ENCODE data around the gene CORIN.
"Not testable (repeated sequence)": the region's sequence is repeated elsewhere in the genome, so short reads cannot be mapped to it uniquely, and the experiment has no call there.

The CORIN gene

DNA sequence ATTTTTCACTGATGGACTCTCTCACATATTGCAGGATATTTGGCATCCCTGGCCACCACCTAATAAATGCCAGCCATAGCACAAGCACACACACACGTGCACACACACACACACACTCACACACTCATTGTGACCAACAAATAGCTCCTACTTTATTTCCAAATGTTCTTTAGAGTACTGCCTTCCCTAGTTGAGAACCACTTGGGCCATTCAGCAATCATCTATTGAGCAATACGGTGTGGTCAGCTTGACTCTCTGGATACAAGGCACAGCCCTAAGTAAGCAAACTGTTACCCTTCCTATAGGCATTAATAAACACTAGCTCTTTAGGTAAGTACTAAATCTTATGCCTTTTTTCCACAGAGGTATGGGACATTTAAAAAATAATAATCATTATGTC is 21.1 kb downstream of the CORIN start:
- Mint-ChIP-seq H3K9me3 (no peaks in the 10 kb centered on the region), H3K4me3 (no peak overlapping the region), H3K27ac (no peak overlapping the region), H3K27me3 (ENCODE audit: low read depth) (peaks cover 12% of the 10 kb centered on the region), H3K36me3 (ENCODE audit: low read depth) (no peaks in the 10 kb centered on the region), H3K4me1 (ENCODE audit: low read depth) (peaks cover 5% of the 10 kb centered on the region)

DNA sequence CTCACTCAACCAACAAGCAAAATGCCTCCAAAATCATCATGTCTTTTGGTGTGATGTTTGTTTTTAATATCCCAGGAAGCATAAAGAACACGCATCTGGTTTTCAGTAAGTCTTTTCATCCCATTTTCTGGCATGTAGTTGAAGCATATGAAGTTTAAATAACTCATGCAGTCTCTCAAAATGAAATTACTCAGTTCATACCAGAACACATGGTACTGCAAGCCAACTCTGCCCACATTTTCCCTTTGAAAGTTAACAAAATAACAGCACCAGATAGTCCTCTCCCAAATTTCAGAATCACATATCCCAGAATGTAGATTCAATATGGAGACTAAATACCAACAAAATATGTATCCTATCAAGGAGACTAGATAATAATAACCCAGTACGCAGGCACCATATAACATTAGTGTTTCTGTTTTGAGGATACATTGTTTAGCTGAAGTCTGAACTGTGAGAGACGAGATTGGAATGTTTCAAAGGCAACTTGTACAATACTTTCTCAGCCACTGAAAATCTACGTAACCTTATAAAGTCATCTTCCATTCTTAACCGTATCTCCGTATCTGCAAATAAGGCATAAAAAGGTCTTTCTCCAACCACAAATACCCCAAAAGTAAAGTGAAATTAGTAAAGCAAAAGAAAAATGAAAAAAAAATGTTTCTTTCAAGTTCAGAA is 23.1 kb downstream of the CORIN start:
- Mint-ChIP-seq H3K27ac (no peak overlapping the region), H3K27me3 (ENCODE audit: low read depth) (peaks cover 16% of the 10 kb centered on the region), H3K4me1 (ENCODE audit: low read depth) (peaks cover 5% of the 10 kb centered on the region), H3K9me3 (no peaks in the 10 kb centered on the region), H3K4me3 (no peak overlapping the region), H3K36me3 (ENCODE audit: low read depth) (no peaks in the 10 kb centered on the region)

DNA sequence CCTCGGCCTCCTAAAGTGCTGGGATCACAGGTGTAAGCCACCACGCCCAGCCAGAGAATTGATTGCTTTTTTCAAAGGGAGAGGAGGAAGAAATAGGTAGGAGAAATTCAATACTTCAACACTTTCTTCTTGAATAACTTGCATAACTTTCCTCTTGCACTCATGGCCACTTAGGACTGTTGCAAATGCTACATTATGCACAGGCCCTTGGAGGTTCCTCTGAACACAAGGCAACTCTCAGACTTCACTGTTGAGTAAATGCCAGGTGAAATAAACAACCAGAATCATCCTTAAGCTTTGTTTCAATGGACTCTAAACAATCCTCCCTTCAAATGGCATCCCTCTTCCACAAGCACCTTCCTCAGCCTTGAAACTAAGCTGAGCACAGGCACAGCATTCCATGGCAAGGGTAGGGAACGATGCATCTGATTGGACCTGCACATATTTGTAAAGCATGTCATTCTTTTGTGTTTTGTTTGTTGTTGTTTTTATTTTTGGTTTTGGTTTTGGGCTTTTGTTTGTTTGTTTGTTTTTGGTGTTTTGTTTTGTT is 28.1 kb downstream of the CORIN start:
- H3K27me3 Mint-ChIP-seq (ENCODE audit: low read depth): peaks cover 11% of the 10 kb centered on the region
- no peaks in the 10 kb centered on the region for H3K9me3 Mint-ChIP-seq
- no peak overlapping the region for H3K27ac Mint-ChIP-seq
- H3K36me3 Mint-ChIP-seq (ENCODE audit: low read depth): no peaks in the 10 kb centered on the region
- H3K4me3 Mint-ChIP-seq: no peak overlapping the region
- H3K4me1 Mint-ChIP-seq (ENCODE audit: low read depth): no peaks in the 10 kb centered on the region

DNA sequence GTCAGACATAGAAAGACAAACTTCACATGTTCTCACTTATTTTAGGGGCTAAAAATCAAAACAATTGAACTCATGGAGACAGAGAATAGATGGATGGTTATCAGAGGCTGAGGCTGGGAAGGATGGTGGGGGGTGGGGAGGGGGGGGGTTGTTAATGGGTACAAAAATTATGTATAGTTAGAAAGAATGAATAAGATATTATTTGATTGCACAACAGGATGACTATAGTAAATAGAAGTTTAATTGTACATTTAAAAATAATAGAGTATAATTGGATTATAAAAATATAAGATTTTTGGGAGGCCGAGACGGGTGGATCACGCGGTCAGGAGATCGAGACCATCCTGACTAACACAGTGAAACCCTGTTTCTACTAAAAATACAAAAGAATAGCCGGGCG is 33.3 kb downstream of the CORIN start:
- no peak overlapping the region for H3K27ac Mint-ChIP-seq
- H3K9me3 Mint-ChIP-seq: no peaks in the 10 kb centered on the region
- H3K27me3 Mint-ChIP-seq (ENCODE audit: low read depth): no peaks in the 10 kb centered on the region
- H3K36me3 Mint-ChIP-seq (ENCODE audit: low read depth): no peaks in the 10 kb centered on the region
- H3K4me3 Mint-ChIP-seq: no peak overlapping the region
- H3K4me1 Mint-ChIP-seq (ENCODE audit: low read depth): no peaks in the 10 kb centered on the region

DNA sequence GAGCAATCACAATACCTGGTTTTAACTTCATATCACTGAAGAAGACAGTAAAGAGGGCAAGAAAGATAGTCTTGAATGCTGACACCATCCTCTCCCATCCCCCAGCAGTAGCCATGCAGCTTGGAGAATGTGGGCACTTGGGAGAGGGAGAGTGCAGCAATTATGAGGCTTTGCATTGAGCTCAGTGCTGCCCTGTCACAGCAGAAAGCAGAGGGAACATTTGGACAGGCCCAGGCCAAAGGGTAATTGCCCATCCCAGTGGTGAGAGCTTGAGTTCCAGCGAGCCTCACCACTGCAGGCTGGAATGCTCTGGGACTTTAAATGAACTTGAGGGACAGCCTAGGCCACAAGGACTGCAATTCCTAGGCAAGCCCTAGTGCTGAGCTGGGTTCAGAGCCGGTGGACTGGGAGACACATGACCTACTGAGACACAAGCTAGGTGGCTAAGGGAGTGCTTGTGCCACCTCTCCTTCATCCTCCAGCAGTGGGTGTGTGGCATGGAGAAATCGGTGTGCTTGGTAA is 36.3 kb downstream of the CORIN start:
- H3K27me3 Mint-ChIP-seq (ENCODE audit: low read depth): no peaks in the 10 kb centered on the region
- no peak overlapping the region for H3K4me3 Mint-ChIP-seq
- no peak overlapping the region for H3K27ac Mint-ChIP-seq
- H3K4me1 Mint-ChIP-seq (ENCODE audit: low read depth): no peaks in the 10 kb centered on the region
- no peaks in the 10 kb centered on the region for H3K36me3 Mint-ChIP-seq (ENCODE audit: low read depth)
- H3K9me3 Mint-ChIP-seq: no peaks in the 10 kb centered on the region

DNA sequence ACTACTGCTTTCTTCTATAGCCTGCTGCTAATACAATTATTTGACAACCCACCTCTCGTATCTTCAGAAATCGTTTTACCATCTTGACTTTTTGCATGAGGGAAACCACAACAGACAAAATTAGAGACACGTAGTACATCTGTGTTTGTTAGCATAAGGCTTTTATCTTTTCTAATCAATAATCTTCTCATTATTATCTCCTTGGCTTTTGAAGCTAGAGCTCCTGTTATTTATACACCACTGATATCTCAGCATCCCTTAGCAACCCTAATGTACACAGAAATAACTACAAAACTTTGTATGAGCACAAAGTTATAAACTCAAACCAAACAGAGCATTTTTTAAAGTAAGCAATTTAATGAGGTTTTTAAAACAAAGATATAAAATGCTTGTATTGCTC is 39.7 kb downstream of the CORIN start:
- H3K4me3 Mint-ChIP-seq: no peak overlapping the region
- H3K9me3 Mint-ChIP-seq: no peaks in the 10 kb centered on the region
- H3K27ac Mint-ChIP-seq: no peak overlapping the region
- no peaks in the 10 kb centered on the region for H3K4me1 Mint-ChIP-seq (ENCODE audit: low read depth)
- peaks cover 5% of the 10 kb centered on the region for H3K27me3 Mint-ChIP-seq (ENCODE audit: low read depth)
- no peaks in the 10 kb centered on the region for H3K36me3 Mint-ChIP-seq (ENCODE audit: low read depth)

DNA sequence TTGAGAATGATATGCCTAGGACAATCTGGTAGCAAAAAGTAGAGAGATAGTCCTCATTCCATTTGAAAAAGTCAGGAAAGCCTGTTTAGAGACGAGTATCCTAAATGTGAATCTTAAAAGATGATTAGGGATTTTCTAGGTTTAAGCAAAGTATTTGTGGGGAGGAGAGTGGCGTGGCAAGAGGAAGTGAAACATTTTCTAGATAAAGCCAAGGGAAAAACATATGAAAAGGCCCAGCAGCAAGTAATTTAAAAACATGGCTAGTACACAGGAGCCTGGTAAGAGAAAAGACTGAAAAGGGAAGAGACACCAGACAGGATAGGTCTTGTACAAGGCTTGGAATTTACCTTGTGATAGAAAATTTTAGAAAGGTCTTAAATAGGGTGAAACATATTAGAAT is 45.9 kb downstream of the CORIN start:
- Mint-ChIP-seq H3K27me3 (ENCODE audit: low read depth) (peaks cover 6% of the 10 kb centered on the region), H3K9me3 (no peaks in the 10 kb centered on the region), H3K4me3 (no peak overlapping the region), H3K4me1 (ENCODE audit: low read depth) (no peaks in the 10 kb centered on the region), H3K27ac (no peak overlapping the region), H3K36me3 (ENCODE audit: low read depth) (no peaks in the 10 kb centered on the region)

DNA sequence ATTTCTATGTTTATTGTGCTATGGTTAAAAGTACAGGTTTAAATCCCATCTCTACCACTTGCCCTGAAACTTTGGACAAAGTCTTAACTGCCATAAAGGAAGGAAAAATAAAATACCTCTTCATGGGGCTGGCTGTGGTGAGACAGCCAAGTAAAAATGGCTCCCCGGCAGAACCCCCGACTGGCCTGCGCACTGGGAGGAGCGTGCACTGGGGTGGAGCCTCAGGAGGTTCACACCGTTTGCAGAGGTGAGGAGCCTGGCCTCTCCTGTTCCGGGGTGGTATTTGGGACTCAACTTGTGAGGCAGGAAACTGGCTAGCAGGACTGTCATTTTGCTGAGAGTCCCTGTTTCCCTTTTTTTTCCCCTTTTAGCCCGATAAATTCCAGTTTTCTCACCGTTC is 47.8 kb downstream of the CORIN start:
- H3K4me3 Mint-ChIP-seq: no peak overlapping the region
- H3K9me3 Mint-ChIP-seq: no peaks in the 10 kb centered on the region
- no peaks in the 10 kb centered on the region for H3K4me1 Mint-ChIP-seq (ENCODE audit: low read depth)
- no peak overlapping the region for H3K27ac Mint-ChIP-seq
- H3K36me3 Mint-ChIP-seq (ENCODE audit: low read depth): no peaks in the 10 kb centered on the region
- peaks cover 6% of the 10 kb centered on the region for H3K27me3 Mint-ChIP-seq (ENCODE audit: low read depth)

DNA sequence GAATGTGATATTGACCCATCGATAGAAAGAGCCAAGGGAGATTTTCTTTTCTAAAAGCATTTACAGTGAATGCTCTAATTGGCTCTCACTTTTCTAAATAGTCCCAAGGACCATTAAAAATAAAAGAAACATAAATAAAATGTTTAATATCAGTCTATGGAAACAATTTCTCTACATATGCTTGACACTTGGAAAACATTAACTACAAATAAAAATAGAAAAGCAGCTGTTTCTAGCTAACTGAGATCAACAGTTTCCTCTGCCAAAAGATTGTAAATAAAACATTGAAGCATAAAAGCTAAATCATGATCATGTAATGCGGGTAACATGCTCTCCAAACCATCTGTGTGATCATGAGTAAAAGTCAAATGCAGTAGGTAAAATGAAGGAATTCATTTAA is 49.7 kb downstream of the CORIN start:
- Mint-ChIP-seq H3K4me3 (no peak overlapping the region), H3K36me3 (ENCODE audit: low read depth) (no peaks in the 10 kb centered on the region), H3K4me1 (ENCODE audit: low read depth) (no peaks in the 10 kb centered on the region), H3K27me3 (ENCODE audit: low read depth) (peaks cover 9% of the 10 kb centered on the region), H3K27ac (no peak overlapping the region), H3K9me3 (no peaks in the 10 kb centered on the region)

DNA sequence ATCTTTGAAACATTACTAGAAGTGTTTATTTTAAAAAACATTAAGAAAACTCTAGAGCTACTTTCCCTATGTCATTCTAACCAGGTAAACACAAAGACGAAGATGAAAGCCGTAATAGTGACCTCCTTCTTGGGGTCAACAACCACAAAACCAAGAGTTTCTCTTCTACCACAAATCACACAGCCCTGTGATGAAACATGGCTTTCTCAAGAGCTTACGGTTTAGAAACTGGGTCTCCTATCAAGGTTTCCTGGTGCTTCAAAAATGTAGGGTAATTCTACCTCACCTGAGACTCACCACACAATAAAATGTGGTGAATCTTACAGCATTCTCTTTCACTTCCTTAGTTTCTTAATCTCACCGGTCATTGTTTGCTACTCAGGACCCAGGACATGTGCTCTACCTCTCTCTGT is 50.9 kb downstream of the CORIN start:
- Mint-ChIP-seq H3K27ac (no peak overlapping the region), H3K4me3 (no peak overlapping the region), H3K4me1 (ENCODE audit: low read depth) (no peaks in the 10 kb centered on the region), H3K27me3 (ENCODE audit: low read depth) (peaks cover 14% of the 10 kb centered on the region), H3K36me3 (ENCODE audit: low read depth) (no peaks in the 10 kb centered on the region), H3K9me3 (no peaks in the 10 kb centered on the region)

DNA sequence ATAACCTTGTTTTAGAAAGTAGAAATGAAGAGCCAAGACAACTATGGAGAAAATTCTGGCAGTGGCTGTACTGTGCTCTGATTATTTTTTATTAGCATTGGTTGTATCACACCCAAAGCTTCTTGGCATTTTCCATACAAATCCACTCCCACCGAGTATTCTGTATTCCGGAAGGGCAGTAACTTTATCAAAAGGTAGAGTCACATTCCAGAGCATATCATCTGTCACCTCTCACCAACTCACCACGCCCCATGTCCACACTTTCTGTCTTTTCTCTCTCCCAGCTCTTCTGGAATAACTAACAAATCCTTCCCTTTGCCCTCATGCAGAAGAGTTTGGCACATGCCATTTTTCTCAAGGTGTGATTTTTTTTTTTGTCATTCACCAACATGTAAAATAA is 52.7 kb downstream of the CORIN start:
- H3K27ac Mint-ChIP-seq: no peak overlapping the region
- H3K36me3 Mint-ChIP-seq (ENCODE audit: low read depth): no peaks in the 10 kb centered on the region
- no peaks in the 10 kb centered on the region for H3K4me1 Mint-ChIP-seq (ENCODE audit: low read depth)
- H3K4me3 Mint-ChIP-seq: no peak overlapping the region
- no peaks in the 10 kb centered on the region for H3K9me3 Mint-ChIP-seq
- H3K27me3 Mint-ChIP-seq (ENCODE audit: low read depth): peaks cover 17% of the 10 kb centered on the region

DNA sequence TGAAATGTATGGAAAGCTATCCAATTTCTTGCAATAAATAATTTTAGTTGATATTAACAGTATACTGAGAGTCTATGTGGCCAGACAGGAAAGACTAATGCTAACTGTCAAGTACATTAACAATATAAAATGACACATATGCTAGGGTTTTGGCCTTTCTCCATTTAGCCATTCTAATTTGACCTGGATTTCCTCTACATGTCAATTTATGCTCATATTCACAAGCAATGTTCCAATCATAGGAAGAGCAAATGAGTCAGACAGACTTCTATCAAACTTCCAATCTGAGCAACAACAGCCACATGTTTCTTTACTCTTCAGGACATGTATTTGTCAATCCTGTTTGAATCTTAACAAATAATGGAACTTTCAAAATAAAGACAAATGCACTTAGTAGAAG is 53.6 kb downstream of the CORIN start:
- Mint-ChIP-seq H3K4me3 (no peak overlapping the region), H3K27ac (no peak overlapping the region), H3K4me1 (ENCODE audit: low read depth) (no peaks in the 10 kb centered on the region), H3K27me3 (ENCODE audit: low read depth) (peaks cover 18% of the 10 kb centered on the region), H3K9me3 (no peaks in the 10 kb centered on the region), H3K36me3 (ENCODE audit: low read depth) (no peaks in the 10 kb centered on the region)

DNA sequence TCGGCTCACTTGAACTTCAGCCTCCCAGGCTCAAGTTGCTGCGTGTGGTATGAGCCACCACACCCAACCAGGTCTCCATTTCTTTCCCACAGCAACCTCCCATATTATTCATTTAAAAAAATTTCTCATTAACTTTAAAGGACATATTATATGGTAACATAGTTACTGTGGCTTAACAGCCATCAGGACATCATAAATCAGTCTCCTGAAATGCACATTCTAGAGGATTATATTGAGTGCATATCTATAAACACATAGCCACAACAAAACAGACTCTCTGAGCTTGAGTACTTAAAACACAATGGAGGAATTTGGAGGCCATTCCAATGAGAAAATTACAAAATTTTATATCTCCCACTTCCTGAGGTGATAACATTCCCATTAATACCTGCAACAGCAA is 61.5 kb downstream of the CORIN start:
- no peaks in the 10 kb centered on the region for H3K4me1 Mint-ChIP-seq (ENCODE audit: low read depth)
- H3K4me3 Mint-ChIP-seq: no peak overlapping the region
- H3K36me3 Mint-ChIP-seq (ENCODE audit: low read depth): no peaks in the 10 kb centered on the region
- H3K27me3 Mint-ChIP-seq (ENCODE audit: low read depth): peaks cover 4% of the 10 kb centered on the region
- H3K9me3 Mint-ChIP-seq: no peaks in the 10 kb centered on the region
- H3K27ac Mint-ChIP-seq: no peak overlapping the region

DNA sequence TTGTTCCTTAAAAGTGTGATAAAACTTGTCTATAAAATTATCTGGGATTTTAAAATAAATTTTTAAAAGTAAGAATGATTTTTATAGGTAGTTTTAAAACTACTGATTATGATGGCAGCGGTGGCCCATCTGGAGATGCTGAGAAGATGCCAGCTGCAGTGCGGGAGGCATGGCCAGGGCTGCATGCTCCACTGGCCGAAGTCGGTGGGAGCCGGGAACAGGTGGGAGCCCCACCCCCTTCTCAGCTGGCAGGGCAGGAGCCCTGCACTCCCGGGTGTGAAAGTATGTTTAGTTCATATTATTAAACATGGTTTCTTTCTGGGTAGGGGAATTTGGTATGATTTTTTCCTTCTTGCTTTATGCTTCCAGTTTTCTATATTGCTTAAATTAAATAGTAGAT is 63.8 kb downstream of the CORIN start:
- Mint-ChIP-seq H3K36me3 (ENCODE audit: low read depth) (no peaks in the 10 kb centered on the region), H3K27me3 (ENCODE audit: low read depth) (no peaks in the 10 kb centered on the region), H3K9me3 (no peaks in the 10 kb centered on the region), H3K27ac (no peak overlapping the region), H3K4me1 (ENCODE audit: low read depth) (no peaks in the 10 kb centered on the region), H3K4me3 (no peak overlapping the region)

DNA sequence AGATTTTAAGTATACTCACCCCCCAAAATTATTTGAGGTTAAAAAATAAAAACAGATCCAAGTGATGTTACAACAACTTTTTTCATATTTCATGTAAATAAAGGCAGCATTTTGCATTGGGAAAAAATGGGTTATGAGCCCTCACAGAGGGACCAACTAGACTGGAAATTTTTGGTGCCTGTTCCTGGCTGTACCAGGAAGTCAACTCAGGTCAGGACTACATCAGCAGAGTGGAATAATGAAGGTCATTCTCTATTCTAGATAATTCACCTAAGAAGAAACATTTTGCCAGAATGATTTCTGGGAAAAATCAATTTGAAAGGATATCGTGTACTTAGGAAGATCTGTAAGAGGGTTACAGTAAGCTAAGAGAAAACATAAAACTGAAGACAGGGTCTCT is 66.8 kb downstream of the CORIN start:
- H3K36me3 Mint-ChIP-seq (ENCODE audit: low read depth): no peaks in the 10 kb centered on the region
- no peaks in the 10 kb centered on the region for H3K9me3 Mint-ChIP-seq
- H3K4me3 Mint-ChIP-seq: no peak overlapping the region
- H3K27ac Mint-ChIP-seq: no peak overlapping the region
- peaks cover 4% of the 10 kb centered on the region for H3K27me3 Mint-ChIP-seq (ENCODE audit: low read depth)
- H3K4me1 Mint-ChIP-seq (ENCODE audit: low read depth): no peaks in the 10 kb centered on the region

DNA sequence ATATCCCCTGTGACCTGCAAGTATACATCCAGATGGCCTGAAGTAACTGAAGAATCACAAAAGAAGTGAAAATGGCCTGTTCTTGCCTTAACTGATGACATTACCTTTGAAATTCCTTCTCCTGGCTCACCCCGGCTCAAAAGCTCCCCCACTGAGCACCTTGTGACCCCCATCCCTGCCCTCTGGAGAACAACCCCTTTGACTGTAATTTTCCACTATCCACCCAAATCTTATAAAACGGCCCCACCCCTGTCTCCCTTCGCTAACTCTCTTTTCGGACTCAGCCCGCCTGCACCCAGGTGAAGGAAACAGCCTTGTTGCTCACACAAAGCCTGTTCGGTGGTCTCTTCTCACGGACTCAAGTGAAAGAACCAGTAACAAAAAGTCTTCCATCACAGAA is 69.9 kb downstream of the CORIN start:
- not testable (repeated sequence) for H3K4me3 Mint-ChIP-seq; H3K27ac Mint-ChIP-seq; H3K36me3 Mint-ChIP-seq (ENCODE audit: low read depth); H3K27me3 Mint-ChIP-seq (ENCODE audit: low read depth); H3K9me3 Mint-ChIP-seq; H3K4me1 Mint-ChIP-seq (ENCODE audit: low read depth)

Data from T-helper 1 cell treated with Interleukin-12 subunit alpha and Interleukin-12 subunit beta and Interleukin-4 antibody, amounts not matched to agents 30 μg/mL and 1 μg/mL, for 36 hours (primary cell).